HepG2 (cell line): Measurements from ENCODE around the gene OR13C3.

ENCODE experiments used
- BCL6 ChIP-seq: IDR thresholded peaks from 2 replicates; pipeline ENCODE4 v1.6.1; 2016; ENCODE audit warnings: missing genetic modification reagents, missing compliant biosample characterization
- CREB1 ChIP-seq, 2 experiments: fragments of 450-650 bp in 1 of 2; IDR thresholded peaks; 2 replicates each; pipeline ENCODE4 v1.6.1; 2016 to 2017; ENCODE audit warnings: control low read depth in 1 of 2, mild to moderate bottlenecking in 1 of 2, missing compliant biosample characterization in 1 of 2, missing genetic modification characterization in 1 of 2
- HDAC6 ChIP-seq: fragments of 200-600 bp; sonication (generic); IDR thresholded peaks from 2 replicates; pipeline ENCODE4 v1.7.0; 2017; ENCODE audit warnings: mild to moderate bottlenecking, antibody characterized with exemption, low read length, low read depth
- POLR2A ChIP-seq, 2 experiments: IDR thresholded peaks; 2 replicates each; pipeline ENCODE4 v1.6.1; 2011; ENCODE audit warnings: low read depth in 2 of 2, low read length in 2 of 2, mild to moderate bottlenecking in 1 of 2, moderate library complexity in 1 of 2; ENCODE audit not compliant: insufficient read depth in 1 of 2
- YY1 ChIP-seq: IDR thresholded peaks from 2 replicates; pipeline ENCODE4 v1.6.1; 2011; ENCODE audit warnings: low read length, low read depth, moderate library complexity, mild to moderate bottlenecking; ENCODE audit not compliant: insufficient read depth, insufficient replicate concordance
- ZFP1 ChIP-seq: IDR thresholded peaks from 2 replicates; pipeline ENCODE4 v1.6.1; 2016
- TF ChIP-seq, protein P1 (sequence below), 2 experiments: sonication (generic) in 1 of 2; formaldehyde crosslinking in 1 of 2; IDR thresholded peaks; 2 replicates each; pipeline versions ENCODE4 v1.5.1 to v1.6.1; 2011 to 2020; ENCODE audit warnings: borderline replicate concordance in 1 of 2, low read depth in 1 of 2, low read length in 1 of 2, mild to moderate bottlenecking in 1 of 2, missing genetic modification reagents in 1 of 2, moderate library complexity in 1 of 2
- TF ChIP-seq, protein P2 (sequence below): sonication (generic); formaldehyde crosslinking; IDR thresholded peaks from 2 replicates; pipeline ENCODE4 v1.5.0; 2020; ENCODE audit warnings: mild to moderate bottlenecking, low read depth, missing genetic modification reagents, borderline replicate concordance
- TF ChIP-seq, protein P3 (sequence below): sonication (generic); formaldehyde crosslinking; IDR thresholded peaks from 2 replicates; pipeline ENCODE4 v1.5.0; 2020; ENCODE audit warnings: mild to moderate bottlenecking, missing genetic modification reagents, moderate library complexity

DNA sequence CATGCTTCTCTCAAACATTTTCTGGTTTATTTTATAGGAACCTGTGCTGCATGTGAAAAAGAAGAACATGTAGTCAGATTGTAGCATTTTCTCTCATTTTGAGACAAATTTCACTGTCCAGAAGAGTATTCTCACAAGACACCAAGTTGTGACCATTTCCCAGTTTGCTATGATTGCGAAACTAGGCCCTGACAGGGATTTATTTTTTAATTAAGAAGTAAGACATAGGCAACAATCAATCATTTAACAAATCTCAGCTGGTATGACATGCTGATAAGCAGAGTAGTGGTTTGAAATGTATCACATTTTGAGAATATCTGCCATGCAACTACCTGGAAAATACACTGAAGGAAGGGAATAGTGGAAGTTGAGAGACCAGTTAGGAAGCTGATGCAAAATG lies 43.9 kb upstream of the OR13C3 start:
- TF ChIP-seq, protein P1, sequence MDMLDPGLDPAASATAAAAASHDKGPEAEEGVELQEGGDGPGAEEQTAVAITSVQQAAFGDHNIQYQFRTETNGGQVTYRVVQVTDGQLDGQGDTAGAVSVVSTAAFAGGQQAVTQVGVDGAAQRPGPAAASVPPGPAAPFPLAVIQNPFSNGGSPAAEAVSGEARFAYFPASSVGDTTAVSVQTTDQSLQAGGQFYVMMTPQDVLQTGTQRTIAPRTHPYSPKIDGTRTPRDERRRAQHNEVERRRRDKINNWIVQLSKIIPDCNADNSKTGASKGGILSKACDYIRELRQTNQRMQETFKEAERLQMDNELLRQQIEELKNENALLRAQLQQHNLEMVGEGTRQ (IDR thresholded peaks at IDR 0.05; ENCODE audit: low read depth, low read length), result no peak
- TF ChIP-seq, protein P1 (CRISPR knock-in tag; IDR thresholded peaks at IDR 0.05; ENCODE audit: borderline replicate concordance), result no peak
- no peak for TF ChIP-seq CREB1 (IDR thresholded peaks at IDR 0.05)
- no peak for TF ChIP-seq CREB1 (CRISPR knock-in tag; IDR thresholded peaks at IDR 0.05)
- TF ChIP-seq, protein P2, sequence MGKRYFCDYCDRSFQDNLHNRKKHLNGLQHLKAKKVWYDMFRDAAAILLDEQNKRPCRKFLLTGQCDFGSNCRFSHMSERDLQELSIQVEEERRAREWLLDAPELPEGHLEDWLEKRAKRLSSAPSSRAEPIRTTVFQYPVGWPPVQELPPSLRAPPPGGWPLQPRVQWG (CRISPR knock-in tag), result no peak
- TF ChIP-seq HDAC6, result no peak
- no peak for TF ChIP-seq YY1
- no peak for TF ChIP-seq ZFP1 (CRISPR knock-in tag)
- no peak for TF ChIP-seq BCL6 (CRISPR knock-in tag)
- no peak for TF ChIP-seq POLR2A (IDR thresholded peaks at IDR 0.05; ENCODE audit: insufficient read depth in 1 of 2, low read depth in 2 of 2, low read length in 2 of 2)
- TF ChIP-seq, protein P3, sequence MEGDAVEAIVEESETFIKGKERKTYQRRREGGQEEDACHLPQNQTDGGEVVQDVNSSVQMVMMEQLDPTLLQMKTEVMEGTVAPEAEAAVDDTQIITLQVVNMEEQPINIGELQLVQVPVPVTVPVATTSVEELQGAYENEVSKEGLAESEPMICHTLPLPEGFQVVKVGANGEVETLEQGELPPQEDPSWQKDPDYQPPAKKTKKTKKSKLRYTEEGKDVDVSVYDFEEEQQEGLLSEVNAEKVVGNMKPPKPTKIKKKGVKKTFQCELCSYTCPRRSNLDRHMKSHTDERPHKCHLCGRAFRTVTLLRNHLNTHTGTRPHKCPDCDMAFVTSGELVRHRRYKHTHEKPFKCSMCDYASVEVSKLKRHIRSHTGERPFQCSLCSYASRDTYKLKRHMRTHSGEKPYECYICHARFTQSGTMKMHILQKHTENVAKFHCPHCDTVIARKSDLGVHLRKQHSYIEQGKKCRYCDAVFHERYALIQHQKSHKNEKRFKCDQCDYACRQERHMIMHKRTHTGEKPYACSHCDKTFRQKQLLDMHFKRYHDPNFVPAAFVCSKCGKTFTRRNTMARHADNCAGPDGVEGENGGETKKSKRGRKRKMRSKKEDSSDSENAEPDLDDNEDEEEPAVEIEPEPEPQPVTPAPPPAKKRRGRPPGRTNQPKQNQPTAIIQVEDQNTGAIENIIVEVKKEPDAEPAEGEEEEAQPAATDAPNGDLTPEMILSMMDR, result no peak
